Loucy (cell line): ENCODE data around the gene RPTOR.

Source experiments
- H2AFZ ChIP-seq: fragments of 200-600 bp; sonication (generic); 2 replicates; pipeline ENCODE4 v1.6.0; 2016; ENCODE audit warnings: antibody characterized with exemption, mild to moderate bottlenecking, low read length, moderate library complexity
- H3F3A ChIP-seq: fragments of 200-600 bp; 2 replicates; pipeline ENCODE4 v1.6.0; 2016; ENCODE audit warnings: antibody characterized with exemption, low read depth, mild to moderate bottlenecking
- H3K27me3 ChIP-seq: fragments of 200-600 bp; sonication (generic); 2 replicates; pipeline ENCODE4 v1.6.1; 2014; ENCODE audit warnings: low read length, mild to moderate bottlenecking; ENCODE audit not compliant: insufficient read depth, poor library complexity, severe bottlenecking
- H3K36me3 ChIP-seq: fragments of 200-600 bp; sonication (generic); 2 replicates; pipeline ENCODE4 v1.6.1; 2016; ENCODE audit warnings: low read length; ENCODE audit not compliant: insufficient read depth
- H3K4me1 ChIP-seq: fragments of 200-600 bp; sonication (generic); 2 replicates; pipeline ENCODE4 v1.5.1; 2014; ENCODE audit warnings: low read length, mild to moderate bottlenecking; ENCODE audit not compliant: insufficient read depth, poor library complexity, severe bottlenecking
- H3K4me2 ChIP-seq: fragments of 200-600 bp; sonication (generic); 2 replicates; pipeline ENCODE4 v1.6.0; 2014; ENCODE audit warnings: antibody characterized with exemption, low read length, low read depth, mild to moderate bottlenecking; ENCODE audit not compliant: poor library complexity, severe bottlenecking
- H3K4me3 ChIP-seq: fragments of 200-600 bp; sonication (generic); 2 replicates; pipeline ENCODE4 v1.5.1; 2014; ENCODE audit warnings: low read length, mild to moderate bottlenecking, mixed read lengths; ENCODE audit not compliant: poor library complexity, severe bottlenecking
- H3K79me2 ChIP-seq: fragments of 200-600 bp; sonication (generic); 2 replicates; pipeline ENCODE4 v1.6.1; 2014; ENCODE audit warnings: low read length; ENCODE audit not compliant: insufficient read depth
- H3K9ac ChIP-seq: fragments of 200-600 bp; sonication (generic); 2 replicates; pipeline ENCODE4 v1.6.0; 2014; ENCODE audit warnings: mild to moderate bottlenecking, low read depth, low read length, moderate library complexity; ENCODE audit not compliant: poor library complexity, severe bottlenecking
- H3K9me2 ChIP-seq: fragments of 200-600 bp; sonication (generic); replicated peaks from 2 replicates; pipeline ENCODE4 v1.6.1; 2016; ENCODE audit warnings: low read depth, low read length, mixed read lengths
- H3K9me3 ChIP-seq: fragments of 200-600 bp; sonication (generic); 2 replicates; pipeline ENCODE4 v1.6.1; 2014; ENCODE audit warnings: mild to moderate bottlenecking, antibody characterized with exemption, low read length, low read depth; ENCODE audit not compliant: insufficient read depth
- H4K20me1 ChIP-seq: fragments of 200-600 bp; sonication (generic); 2 replicates; pipeline ENCODE4 v1.6.0; 2014; ENCODE audit warnings: antibody characterized with exemption, low read length, mild to moderate bottlenecking; ENCODE audit not compliant: insufficient read depth, poor library complexity, severe bottlenecking
- CTCF ChIP-seq: fragments of 200-600 bp; sonication (generic); conservative IDR thresholded peaks from 2 replicates; pipeline ENCODE4 v1.5.1; 2014; ENCODE audit warnings: mild to moderate bottlenecking, antibody characterized with exemption, low read length
- EZH2phosphoT487 ChIP-seq: fragments of 200-600 bp; IDR thresholded peaks from 2 replicates; pipeline ENCODE4 v1.6.1; 2018; ENCODE audit warnings: antibody characterized with exemption, mild to moderate bottlenecking, moderate library complexity, borderline replicate concordance

RPTOR gene

GRCh38 chr17:80498920-80499410 is 45.7 kb upstream of the RPTOR start:
- no peaks in the 10 kb centered on the region for H3K9me2 ChIP-seq
- H4K20me1 ChIP-seq: no peaks in the 10 kb centered on the region
- H3K9ac ChIP-seq: no peak overlapping the region
- H3K4me2 ChIP-seq: no peak overlapping the region
- H3F3A ChIP-seq: no peaks in the 10 kb centered on the region
- H3K4me3 ChIP-seq: no peak overlapping the region
- no peak overlapping the region for H2AFZ ChIP-seq
- H3K27me3 ChIP-seq: no peaks in the 10 kb centered on the region
- H3K4me1 ChIP-seq: no peaks in the 10 kb centered on the region
- no peaks in the 10 kb centered on the region for H3K9me3 ChIP-seq
- no peaks in the 10 kb centered on the region for H3K36me3 ChIP-seq
- no peak for TF ChIP-seq EZH2phosphoT487
- TF ChIP-seq CTCF: no peak
- no peaks in the 10 kb centered on the region for H3K79me2 ChIP-seq

GRCh38 chr17:80499560-80499959 is 45.1 kb upstream of the RPTOR start:
- Histone ChIP-seq H4K20me1 (no peaks in the 10 kb centered on the region), H3K4me3 (no peak overlapping the region), H3K27me3 (no peaks in the 10 kb centered on the region), H2AFZ (no peak overlapping the region), H3K36me3 (no peaks in the 10 kb centered on the region), H3K9me3 (no peaks in the 10 kb centered on the region), H3K9me2 (no peaks in the 10 kb centered on the region), H3F3A (no peaks in the 10 kb centered on the region), H3K4me1 (no peaks in the 10 kb centered on the region), H3K9ac (no peak overlapping the region), H3K79me2 (no peaks in the 10 kb centered on the region), H3K4me2 (no peak overlapping the region)
- TF ChIP-seq CTCF: no peak

- H3K4me2 ChIP-seq: no peak overlapping the region
Observed at GRCh38 chr17:80499961-80500665, 44.5 kb upstream of the RPTOR start.

More at GRCh38 chr17:80499961-80500665, 44.5 kb upstream of the RPTOR start:
- H3K27me3 ChIP-seq: no peaks in the 10 kb centered on the region
- no peaks in the 10 kb centered on the region for H3K36me3 ChIP-seq
- no peak overlapping the region for H3K9ac ChIP-seq
- H3K79me2 ChIP-seq: no peaks in the 10 kb centered on the region
- no peak overlapping the region for H3K4me3 ChIP-seq
- H3K9me3 ChIP-seq: no peaks in the 10 kb centered on the region
- H4K20me1 ChIP-seq: no peaks in the 10 kb centered on the region
- no peak overlapping the region for H2AFZ ChIP-seq
- no peaks in the 10 kb centered on the region for H3K9me2 ChIP-seq
- TF ChIP-seq CTCF (no peak), EZH2phosphoT487 (no peak)
- H3K4me1 ChIP-seq: no peaks in the 10 kb centered on the region
- H3F3A ChIP-seq: no peaks in the 10 kb centered on the region
